ENCODE results near the gene PCNA.
"Not testable (repeated sequence)": the region's sequence is repeated elsewhere in the genome, so short reads cannot be mapped to it uniquely, and the experiment has no call there.

PCNA gene

DNA sequence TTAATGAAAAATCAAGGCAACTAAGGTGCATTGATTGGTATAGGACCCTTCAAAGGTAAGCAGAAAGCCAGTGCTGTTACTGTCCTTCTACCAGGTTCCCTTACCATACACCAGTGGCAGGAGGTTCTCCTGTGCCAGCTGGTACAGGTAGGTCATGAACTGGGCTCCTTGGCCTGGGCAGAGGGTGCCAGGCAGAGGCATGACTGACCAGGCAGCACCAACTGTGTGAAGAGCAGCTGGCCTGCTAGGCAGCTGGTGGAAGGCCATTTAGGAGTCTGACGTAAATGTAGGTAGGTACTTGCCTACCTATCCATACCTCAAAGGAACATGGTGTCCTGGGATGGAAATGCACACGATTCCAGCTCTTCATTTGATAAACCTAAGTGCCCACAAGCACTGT is 23.3 kb downstream of the PCNA start:
- DNase-seq (ENCODE audit: low spot score), result no peak

DNA sequence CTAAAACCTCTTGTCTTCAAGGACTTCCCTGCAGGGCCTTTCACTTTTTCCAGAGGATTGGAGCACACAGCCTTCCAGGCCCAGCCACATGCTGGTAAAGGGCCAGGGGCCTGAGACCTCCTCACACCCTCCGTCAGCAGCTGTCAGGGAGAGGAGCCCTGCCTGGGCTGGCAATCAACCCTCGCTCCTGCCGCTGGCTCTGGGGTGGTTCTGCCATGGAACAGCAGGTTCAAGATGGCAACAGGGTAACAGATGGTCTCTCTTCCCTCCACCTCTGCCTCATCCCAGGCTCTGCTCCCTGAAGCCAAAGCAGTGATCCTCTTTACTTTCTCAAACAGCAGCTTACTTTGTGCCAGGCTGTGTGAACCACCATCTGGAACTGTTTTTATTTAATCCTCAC is 23.8 kb downstream of the PCNA start:
- no peak for DNase-seq (ENCODE audit: low spot score)

DNA sequence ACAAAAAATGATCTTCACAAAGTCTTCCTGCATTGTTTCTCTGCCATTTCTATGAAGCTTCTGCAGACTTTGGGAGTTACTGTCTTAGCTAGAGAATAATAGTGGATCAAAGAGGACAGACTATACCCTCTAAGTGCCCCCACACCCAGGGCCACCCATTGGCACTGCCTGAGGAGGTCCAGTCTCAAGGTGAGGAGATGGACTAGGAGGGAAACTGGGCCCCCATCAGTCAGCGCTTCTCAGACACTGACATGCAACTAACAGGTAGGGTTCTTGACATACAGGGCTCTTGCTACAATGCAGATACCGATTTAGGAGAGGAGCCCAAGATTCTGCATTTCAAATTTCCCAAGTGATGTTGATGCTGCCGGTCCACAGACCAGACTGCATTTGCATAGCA is 24.3 kb downstream of the PCNA start:
- DNase-seq (ENCODE audit: low spot score), result no peak

DNA sequence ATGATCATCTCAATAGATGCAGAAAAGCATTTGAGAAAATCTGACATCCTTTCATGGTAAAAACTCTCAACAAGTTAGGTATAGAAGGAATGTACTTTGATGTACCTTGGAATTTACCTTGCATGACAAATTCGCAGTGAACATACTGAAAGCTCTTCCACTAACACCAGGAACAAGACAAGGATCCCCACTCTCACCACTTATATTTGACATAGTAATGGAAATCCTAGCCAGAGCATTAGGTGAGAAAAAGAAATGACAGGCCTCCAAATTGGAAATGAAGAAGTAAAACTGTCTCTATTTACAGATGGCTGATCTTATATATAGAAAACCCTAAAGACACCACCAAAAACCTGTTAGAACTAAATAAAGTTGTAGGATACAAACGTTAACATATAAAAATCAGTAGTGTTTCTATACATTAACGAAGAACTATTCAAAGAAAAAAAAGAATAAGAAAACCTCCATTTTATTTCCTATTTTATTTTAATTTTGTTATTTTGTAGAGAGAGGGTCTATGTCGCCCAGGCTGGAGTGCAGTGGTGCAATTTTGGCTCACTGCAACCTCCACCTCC is 26.9 kb downstream of the PCNA start:
- DNase-seq (ENCODE audit: low spot score), result no peak

DNA sequence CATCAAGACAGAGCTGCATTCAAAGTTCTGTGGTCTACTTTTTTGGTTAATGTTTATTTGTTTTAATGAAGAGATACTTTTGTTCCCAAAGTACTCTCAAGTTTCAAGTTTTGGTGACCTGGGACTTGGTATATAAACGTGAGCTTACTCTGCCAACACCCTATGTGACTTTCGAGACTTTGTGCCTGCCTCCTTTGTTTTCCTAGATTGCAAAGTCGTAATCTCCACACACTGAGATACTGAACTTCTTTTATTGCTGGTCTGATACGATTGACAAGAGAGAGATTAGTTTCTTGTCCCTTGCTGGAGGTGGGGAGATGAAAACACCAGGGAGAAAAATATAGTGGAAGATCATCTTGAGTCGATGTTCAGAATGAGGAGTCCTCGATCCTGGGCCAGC is 27.9 kb downstream of the PCNA start:
- DNase-seq (ENCODE audit: low spot score), result no peak

DNA sequence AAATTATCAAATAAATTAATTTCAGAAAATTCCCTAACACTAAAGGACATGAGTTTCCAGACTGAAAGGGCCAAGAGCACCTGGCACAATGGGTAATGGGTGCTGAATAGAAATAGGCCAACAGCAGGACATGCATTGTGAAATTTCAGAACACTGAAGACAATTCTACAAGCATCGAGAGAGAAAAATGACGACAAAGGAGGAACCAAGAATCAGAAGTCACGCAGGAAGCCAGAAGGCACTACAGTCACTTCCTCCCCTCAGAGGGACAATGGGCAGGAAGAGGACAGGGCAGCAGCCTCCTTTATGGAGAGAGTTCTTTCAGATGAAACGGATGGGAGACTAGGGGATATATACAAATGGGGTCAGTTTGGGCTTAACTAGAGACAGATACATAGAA is 29.6 kb downstream of the PCNA start:
- DNase-seq (ENCODE audit: low spot score), result peak; percentile 62

DNA sequence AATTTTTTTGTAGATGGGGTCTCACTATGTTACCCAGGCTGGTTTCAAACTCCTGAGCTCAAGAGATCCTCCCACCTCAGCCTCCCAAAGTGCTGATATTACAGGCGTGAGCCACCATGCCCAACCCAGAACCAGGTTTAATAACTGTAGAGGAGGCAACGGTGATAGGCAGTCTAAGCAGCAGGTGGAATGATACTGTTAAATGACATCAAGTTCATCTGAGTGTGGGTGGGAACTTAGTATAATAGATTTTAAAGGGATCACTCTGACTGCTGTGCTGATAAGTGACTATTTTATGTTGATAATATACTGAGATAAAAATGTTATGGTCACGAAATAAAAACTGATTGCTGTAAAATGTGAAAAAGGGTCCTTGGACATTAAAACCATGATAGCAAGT is 31.1 kb downstream of the PCNA start:
- DNase-seq (ENCODE audit: low spot score), result no peak

DNA sequence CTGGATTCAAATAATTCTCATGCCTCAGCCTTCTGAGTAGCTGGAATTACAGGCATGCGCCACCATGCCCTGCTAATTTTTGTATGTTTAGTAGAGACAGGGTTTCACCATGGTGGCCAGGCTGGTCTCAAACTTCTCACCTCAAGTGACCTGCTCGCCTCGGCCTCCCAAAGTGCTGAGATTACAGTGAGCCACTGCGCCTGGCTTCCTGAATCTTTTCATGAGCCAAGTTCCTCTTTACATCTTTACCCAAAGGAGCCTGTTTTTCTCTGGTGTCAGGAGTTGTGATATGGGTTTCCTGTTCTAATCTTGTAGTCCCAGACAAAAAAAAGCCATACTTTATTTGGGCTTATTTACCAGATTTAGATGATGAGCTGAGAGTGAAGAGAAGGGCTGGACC is 34.4 kb downstream of the PCNA start:
- peak; percentile 50 for DNase-seq (ENCODE audit: low spot score)

DNA sequence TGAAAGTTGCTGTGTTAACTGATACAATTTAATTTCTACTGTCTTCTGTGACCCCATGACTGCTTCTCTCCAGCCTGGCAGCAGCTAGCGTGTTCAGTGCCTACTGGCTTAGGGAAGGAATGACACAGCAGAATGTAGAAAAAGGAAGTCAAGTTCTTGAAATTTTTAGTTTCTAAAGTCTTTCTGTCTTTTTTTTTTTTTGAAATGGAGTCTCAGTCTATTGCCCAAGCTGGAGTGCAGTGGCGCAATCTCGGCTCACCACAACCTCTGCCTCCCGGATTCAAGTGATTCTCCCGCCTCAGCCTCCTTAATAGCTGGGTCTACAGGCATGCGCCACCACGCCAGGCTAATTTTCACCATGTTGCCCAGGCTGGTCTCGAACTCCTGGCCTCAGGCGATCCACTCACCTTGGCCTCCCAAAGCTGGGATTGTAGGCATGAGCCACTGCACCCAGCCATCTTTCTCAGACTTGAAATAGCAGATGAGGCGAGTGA is 39.3 kb downstream of the PCNA start:
- peak; percentile 71 for DNase-seq (ENCODE audit: low spot score)

DNA sequence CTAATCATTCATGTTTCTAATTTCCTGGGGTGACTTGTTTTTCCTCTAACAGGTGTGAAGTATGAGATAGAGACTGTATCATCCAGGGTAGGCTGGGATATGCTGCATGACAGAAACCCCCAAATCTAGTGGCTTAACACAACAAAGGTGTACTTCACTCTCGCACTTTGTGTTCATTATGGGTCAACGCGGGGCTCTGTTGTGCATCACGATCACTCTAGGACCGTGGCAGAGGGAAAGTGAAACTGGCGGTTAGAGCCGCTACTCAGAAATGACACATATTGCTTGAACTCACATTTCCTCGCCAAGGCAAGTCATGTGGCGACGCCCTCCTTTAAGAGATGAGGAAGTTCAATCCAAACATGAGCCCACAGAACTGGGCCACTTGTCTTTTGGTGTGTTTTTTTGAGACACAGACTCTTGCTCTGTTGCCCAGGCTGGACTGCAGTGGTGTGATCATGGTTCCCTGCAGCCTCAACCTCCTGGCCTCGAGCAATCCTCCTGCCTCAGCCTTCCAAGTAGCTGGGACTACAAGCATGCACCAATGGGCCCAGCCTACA is 41.3 kb downstream of the PCNA start:
- peak; percentile 82 for DNase-seq (ENCODE audit: low spot score)

DNA sequence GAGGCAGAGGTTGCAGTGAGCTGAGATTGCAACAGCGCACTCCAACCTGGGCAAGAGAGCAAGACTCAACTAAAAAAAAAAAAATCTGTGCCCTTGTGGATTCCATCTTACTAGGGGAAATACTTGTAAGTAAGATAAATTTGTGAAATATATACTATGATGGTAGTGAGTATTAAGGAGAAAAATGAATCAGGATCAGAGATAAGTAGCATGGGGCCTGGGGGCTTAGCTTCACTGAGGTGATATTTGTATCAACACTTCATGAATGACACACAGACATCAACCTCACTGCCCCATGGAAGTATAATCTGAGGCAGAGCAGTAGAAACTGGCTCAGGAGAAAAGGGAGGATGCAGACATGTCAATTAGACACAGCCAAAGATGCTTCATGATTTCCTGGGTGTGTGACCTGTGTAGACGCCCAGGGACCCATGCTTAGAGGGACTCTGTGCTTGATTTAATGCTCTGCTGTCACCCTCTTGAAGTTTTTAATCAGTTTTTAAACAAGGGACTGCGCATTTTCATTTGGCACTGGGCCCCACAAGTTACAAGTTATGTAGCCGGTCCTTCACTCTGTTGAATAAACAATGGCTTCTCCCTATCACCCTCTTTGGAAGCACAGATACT is 41.9 kb downstream of the PCNA start:
- DNase-seq (ENCODE audit: low spot score), result no peak

DNA sequence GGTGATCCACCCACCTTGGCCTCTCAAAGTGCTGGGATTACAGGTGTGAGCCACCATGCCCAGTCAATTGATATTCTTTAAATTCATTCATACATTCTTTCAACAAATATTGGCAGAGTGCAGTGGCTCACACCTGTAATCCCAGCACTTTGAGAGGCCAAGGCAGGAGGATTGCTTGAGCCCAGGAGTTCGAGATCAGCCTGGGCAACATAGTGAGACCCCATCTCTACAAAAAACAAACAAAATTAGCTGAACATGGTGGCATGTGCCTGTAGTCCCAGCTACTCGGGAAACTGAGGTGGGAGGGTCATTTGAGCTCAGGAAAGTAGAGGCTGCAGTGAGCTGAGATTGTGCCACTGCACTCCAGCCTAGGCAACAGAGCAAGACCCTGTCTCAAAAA is 42.8 kb downstream of the PCNA start:
- not testable (repeated sequence) for DNase-seq (ENCODE audit: low spot score)

DNA sequence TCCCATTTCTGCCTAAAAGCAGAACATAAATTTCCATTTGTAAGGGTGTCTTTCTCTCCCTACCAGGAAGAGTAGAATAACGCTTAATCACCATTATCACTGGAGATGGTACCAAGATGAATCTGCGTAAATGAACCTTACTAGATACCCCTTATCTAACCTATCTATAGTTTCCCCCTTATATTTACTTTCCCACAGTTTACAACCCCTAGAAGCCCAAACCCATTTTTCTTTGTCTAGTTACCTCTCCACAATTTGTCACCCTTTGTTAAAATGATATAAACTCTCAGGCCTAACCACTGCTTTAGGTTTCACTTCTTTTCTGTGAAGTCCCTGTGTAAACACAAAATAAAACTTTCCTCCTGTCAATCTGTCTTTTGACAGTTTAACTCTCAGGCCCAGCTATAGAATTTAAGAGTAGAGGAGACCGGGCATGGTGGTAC is 45.5 kb downstream of the PCNA start:
- no peak for DNase-seq (ENCODE audit: low spot score)

DNA sequence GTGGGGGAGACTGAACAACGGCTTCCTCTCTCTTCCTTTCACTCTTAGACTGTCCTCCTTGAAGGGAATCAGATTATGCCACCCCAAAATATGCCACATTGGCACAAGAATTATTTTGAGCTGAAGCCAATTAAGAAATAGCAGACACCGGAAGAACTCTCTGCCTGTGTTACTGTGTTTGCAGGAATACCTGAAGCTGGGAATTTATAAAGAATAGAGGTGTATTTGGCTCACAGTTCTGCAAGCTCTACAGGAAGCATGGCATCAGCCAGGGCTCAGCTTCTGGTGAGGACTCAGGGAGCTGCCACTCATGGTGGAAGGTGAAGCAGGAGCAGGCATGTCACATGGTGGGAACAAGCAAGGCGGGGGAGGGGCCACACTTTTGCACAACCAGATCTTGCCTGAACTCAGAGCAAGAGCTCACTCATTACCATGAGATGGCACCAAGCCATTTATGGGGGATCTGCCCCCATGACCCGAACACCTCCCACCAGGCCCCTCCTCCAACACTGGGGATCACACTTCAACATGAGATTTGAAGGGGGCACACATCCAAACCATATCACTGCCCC is 46.0 kb downstream of the PCNA start:
- no peak for DNase-seq (ENCODE audit: low spot score)

DNA sequence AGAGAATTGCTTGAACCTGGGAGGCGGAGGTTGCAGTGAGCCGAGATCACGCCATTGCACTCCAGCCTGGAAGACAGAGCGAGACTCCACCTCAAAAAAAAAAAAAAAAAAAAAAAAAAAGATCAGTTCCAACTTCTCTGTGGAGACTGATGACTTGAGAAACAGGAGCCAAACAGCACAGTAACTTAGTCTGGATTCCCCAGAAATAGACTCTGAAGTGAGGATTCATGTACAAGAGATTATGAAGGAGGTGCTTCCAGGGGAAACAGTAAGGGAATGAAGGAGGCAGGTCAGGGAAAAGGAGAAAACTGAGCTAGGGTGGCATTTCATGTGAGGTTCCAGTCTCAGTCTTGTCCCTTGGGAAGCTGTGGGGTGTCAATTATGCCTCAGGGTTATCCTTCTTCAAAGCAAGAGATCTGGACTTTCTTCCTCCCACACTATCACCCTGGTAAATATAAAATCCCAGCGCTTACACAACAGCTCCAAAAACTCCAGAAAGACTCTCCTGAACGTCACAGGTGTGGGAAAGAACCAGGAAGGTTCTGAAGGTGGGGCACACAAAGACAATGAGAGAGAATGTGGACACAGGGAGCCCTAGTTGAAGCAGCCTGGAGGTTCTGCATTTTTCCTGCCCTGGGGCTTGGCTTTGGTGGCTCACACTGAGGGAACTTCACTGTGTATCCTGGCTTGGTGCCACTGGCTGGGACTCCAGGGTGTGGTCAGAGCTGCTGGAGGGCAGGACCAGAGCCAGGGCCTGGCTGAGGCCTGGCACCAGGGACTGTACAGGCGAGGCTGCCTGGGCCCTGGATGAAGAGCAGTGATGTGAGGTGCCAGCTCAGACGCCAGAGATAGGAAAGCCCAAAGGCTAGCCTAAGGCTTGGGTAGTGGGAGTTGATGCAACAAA is 46.8 kb downstream of the PCNA start:
- peak; percentile 76 for DNase-seq (ENCODE audit: low spot score)

DNA sequence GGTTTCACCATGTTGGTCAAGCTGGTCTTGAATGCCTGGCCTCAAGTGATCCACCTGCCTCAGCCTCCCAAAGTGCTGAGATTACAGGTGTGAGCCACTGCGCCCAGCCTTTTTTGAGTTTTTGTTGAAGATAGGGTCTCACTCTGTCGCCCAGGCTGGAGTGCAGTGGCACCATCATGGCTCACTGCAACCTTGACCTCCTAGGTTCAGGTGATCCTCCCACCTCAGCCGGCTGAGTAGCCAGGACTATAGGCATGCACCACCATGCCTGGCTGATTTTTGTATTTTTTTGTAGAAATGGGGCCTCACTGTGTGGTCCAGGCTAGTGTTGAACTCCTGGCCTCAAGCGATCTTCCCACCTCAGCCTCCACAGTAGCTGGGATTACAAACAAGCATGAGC is 47.8 kb downstream of the PCNA start:
- DNase-seq (ENCODE audit: low spot score), result not testable (repeated sequence)

DNA sequence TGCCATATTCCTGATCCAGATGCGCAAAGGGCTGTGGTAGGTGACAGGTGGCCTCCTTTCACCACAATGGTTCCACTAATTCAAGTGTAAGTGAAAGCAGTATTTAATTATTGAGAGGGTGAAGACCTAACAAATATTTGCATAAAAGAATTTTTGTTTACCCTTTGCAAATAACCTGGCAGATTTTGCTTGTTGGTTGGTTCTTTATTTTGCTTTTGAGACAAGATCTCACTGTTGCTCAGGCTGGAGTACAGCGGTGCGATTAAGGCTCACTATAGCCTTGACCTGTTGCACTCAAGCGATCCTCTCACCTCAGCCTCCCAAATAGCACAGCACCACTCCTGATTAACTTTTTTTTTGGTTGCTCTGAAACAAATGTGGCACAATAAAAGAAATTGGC is 49.2 kb downstream of the PCNA start:
- no peak for DNase-seq (ENCODE audit: low spot score)

DNA sequence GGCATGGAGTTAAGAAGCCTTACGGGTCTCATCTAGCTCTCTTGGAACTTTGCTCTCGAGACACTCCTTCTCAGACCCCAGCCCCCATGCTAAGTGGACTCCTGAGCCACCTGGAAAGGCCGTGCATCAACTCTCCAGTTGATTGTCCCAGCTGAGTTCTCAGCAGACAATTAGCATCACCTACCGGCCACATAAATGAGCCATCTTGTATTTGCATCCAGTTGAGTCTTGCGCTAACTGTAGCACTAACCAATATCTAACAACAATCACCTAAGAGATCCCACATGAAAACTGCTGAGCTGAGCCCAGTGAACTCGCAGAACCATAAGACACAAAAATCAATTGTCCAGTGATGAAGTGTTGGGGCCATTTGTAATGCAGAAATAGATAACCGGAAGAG is 49.7 kb downstream of the PCNA start:
- no peak for DNase-seq (ENCODE audit: low spot score)

DNA sequence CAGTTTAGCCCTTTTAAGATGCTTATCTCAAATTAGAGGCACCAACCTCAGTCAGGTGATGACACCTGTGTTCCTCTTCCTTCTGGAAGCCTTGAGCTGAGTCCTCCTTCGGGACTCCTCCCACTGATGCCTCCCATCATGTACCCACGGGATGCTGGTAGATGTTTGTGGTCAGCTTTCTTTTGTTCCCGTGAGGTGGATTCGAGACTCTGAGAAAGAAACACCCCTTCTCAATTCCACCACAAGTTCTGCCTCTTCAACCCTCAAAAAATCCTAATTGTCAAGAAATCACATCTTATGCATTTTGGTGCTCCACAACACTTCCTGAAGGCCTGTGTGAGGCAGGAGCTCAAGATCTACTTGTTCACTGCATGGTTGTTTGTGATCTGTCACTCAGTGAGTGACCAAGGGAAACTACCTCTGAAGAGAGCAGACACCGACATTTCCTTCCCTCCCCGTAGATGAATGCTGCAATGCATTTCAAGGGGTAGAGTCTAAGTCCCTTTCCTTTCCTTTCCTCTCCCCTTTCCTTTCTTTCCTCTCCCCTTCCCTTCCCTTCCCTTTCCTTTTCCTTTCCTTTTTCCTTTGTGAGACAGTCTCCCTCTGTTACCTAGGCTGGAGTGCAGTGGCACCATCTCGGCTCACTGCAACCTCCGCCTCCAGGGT is 50.5 kb downstream of the PCNA start:
- no peak for DNase-seq (ENCODE audit: low spot score)

DNA sequence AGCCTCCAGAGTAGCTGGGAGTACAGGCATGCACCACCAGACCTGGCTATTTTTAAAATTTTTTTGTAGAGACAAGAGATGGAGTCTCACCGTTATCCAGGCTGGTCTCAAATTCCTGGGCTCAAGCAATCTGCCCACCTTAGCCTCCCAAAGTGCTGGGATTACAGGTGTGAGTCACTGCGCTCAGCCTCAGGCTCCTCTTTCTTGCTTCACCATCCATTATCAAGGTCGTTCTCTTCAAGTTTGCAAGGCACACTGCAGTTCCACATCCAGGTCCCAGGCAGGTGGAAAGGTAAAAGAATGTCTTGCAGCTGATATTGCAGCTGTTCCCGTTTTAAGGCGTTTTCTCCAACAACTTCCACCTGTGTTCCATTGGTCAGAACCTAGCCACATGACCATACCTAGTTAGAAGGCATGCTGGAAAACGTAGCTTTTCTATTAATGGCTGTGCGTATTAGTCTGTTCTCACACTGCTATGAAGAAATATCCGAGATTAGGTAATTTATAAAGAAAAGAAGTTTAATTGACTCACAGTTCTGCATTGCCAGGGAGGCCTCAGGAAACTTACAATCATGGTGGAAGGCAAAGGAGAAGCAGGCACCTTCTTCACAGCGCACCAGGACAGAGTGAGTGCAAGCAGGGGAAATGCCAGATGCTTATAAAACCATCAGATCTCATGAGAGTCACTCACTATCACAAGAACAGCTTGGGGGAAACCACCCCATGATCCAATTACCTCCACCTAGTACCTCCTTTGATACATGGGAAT is 51.7 kb downstream of the PCNA start:
- no peak for DNase-seq (ENCODE audit: low spot score)

DNA sequence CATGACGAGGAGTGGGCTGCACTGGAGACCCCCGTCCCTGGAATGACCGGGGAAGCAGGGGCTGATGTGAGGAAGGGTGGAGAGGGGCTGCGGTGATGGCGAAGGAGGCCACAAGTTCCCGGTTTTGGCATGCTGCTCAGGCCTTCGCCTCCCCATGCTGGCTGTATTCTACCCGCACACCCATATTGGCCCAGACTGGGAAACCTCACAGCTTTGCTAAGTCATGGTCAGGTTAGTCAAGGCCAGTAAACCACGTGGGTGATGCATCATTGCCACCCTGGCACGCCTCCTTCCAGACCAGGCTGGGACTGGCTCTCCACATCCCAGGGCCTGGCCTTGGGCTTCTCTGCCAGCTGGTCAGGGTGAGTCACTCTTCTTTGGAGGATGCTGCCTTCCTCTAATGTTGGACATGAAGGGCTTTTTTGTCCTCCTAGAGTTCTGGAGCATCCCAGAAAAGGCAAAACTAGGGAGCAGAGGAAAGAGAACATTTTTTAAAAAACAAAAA is 53.8 kb downstream of the PCNA start:
- DNase-seq (ENCODE audit: low spot score), result peak; percentile 27
